UCSD-AML1 (cell line): ENCODE measurements around the gene PANK2.
"Not testable (repeated sequence)": the region's sequence is repeated elsewhere in the genome, so short reads cannot be mapped to it uniquely, and the experiment has no call there.

Source experiments
- DNase-seq: peaks from one replicate; lab custom pipeline; 2025; ENCODE audit not compliant: unreplicated experiment; lab: John Stamatoyannopoulos, UW

Gene PANK2

GRCh38 chr20:3925899-3926638 is 36.9 kb downstream of the PANK2 start:
- no peak for DNase-seq

DNA sequence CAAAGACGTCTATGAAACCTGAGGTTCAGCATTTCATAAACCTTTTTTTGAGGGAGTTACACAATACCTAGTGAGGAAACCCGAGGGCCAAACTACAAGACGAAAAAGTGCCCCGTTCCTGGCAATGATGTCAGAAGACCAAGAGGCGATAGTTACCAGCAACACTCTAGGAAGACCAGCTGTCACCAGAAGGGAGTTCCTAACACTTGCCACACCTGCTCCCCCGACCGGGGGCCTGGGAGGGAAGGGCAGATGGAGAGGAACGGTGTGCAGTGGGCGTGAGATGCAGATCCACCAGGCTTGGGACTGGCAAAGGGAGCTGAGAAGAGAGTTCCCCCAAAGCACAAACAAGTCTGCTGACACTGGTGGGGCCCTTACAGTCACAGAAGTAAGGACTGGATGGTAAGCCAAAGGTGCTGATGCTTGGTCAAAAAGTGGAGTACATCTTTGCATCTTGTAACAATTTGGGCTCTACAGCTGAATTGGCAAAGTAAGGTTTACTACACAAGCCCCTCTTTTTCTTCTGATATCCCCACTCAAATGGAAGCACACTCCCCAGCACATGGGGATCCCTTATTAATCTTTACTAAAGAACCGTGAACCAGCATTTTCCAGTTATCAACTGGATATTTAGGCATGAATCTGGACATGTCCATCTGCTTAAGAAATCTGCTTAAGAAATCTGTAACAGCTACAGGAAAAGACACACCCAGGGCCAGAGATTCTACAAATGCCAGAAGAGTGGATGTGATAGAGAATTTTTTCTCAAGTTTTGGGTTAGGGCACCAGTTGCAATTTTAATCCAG is 38.5 kb downstream of the PANK2 start:
- no peak for DNase-seq

GRCh38 chr20:3929713-3930060 is 40.5 kb downstream of the PANK2 start:
- no peak for DNase-seq

- DNase-seq, result no peak
These were observed 41.3 kb downstream of the PANK2 start for GRCh38 chr20:3930265-3931206.

GRCh38 chr20:3931664-3932063 is 42.5 kb downstream of the PANK2 start:
- no peak for DNase-seq

- no peak for DNase-seq
These were observed 43.1 kb downstream of the PANK2 start for GRCh38 chr20:3932277-3932676.

DNA sequence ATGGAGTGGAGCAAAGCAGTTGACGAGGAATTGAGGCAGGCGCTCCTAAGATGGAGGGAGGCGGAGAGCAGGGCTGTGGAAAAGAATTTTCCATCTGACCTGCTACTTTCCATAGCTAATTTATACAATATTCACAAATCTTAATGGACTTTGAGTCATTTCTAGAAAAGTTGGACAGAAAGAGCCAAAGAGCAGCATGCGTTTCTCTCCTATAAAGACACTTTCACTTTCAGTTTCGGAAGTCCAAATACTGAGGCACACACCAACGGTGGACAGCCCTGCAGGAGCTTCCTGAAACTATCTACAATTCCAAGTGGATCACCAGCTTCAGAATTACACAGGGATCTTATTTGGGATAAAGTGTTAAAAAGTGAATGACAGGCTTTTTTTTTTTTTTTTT is 43.5 kb downstream of the PANK2 start:
- DNase-seq, result no peak

GRCh38 chr20:3933218-3933617 is 44.0 kb downstream of the PANK2 start:
- no peak for DNase-seq

GRCh38 chr20:3934624-3935023 is 45.4 kb downstream of the PANK2 start:
- no peak for DNase-seq

DNA sequence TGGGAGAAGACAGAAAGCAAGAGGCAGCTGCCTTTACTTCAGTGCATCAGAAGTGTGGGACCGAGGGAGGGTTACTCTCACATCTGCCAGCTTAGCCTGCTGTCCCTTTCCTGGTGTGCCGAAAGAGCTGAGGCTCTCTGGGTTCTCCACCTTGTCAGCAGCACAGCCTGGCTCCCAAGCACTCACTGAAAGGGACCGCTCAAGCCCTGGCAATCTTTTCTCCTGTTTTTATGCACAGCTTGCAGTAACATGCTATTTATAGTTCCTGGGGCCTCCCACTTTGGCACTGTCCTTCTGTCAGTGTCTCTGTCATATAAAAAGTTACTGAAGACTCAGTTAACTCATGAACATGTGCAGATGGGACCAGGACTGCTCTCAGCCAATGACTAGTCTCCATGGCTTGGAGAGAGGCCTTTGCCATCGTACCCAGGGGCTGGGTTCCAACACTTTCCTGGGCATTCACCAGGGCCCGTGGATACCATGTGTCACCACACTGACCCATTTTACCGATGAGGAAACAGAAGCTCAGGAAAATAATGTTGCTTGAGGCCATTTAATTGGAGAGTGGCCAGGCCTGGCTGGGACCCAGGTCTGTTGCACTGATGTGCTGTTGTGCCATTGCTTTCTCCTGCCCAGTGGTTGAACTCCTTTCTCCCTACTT is 46.2 kb downstream of the PANK2 start:
- DNase-seq, result no peak

- no peak for DNase-seq
These were observed 46.8 kb downstream of the PANK2 start for GRCh38 chr20:3935956-3936340.

GRCh38 chr20:3937618-3938017 is 48.4 kb downstream of the PANK2 start:
- no peak for DNase-seq

DNA sequence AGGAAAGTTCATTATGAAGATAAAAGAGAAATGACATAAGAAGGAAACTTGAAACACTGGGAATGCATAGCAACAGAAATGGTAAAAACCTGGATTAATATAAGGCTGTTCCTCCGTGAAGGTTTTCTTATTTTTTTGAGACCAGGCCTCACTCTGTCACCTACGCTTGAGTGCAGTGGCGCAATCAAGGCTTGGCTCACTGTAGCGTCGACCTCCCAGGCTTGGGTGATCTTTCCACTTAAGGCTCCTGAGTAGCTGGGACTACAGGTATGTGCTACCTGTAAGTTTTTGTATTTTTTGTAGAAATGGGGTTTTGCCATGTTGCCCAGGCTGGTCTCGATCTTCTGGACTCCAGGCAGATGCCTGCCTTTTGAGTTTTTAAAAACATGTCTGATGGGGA is 51.7 kb downstream of the PANK2 start:
- no peak for DNase-seq

- not testable (repeated sequence) for DNase-seq
These were observed 57.5 kb downstream of the PANK2 start for GRCh38 chr20:3946666-3947065.

- no peak for DNase-seq
These were observed 75.5 kb downstream of the PANK2 start for GRCh38 chr20:3964719-3965118.

GRCh38 chr20:3966571-3966970 is 77.4 kb downstream of the PANK2 start:
- DNase-seq, result no peak

GRCh38 chr20:3970016-3970415 is 80.8 kb downstream of the PANK2 start:
- no peak for DNase-seq

DNA sequence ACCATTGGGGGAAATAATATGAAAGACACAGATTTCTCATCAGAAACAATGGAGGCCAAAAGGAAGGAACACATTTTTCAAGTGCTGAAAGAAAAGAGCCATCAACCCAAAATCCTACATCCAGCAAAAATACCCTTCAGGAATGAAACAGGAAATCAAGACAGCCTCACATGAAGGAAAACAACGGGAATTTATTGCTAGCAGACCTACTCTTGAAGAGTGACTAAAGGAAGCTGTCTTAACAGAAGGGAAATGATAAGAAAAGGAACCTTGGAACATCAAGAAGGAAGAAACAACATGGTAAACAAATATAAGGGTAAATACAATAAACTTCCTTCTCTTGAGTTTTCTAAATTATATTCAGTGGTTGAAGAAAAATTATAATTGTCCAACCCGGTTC is 82.0 kb downstream of the PANK2 start:
- DNase-seq, result no peak

GRCh38 chr20:3972161-3972560 is 83.0 kb downstream of the PANK2 start:
- DNase-seq, result no peak

DNA sequence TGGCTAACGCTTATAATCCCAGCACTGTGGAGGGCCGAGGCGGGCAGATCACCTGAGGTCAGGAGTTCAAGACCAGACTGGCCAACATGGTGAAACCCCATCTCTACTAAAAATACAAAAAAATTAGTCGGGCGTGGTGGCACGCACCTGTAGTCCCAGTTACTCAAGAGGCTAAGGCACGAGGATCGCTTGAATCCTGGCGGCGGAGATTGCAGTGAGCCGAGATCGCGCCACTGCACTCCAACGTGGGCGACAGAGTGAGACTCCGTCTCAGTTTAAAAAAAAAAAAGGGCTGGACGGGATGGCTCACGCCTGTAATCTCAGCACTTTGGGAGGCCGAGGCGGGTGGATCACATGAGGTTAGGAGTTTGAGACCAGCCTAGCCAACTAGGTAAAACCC is 83.4 kb downstream of the PANK2 start:
- not testable (repeated sequence) for DNase-seq

GRCh38 chr20:3973705-3974104 is 84.5 kb downstream of the PANK2 start:
- no peak for DNase-seq
